Testis (tissue), 2 donors: ENCODE data around the gene RANBP3.
A peak's percentile ranks its signal among the peaks of the same experiment; 100 is the strongest.

Source experiments
- CTCF ChIP-seq, 3 experiments: fragments of 450-650 bp in 2 of 3; fragments of 200-600 bp in 1 of 3; sonication (generic) in 1 of 3; IDR thresholded peaks; one replicate each; pipeline ENCODE4 v1.5.1; 2016 to 2019; ENCODE audit warnings: antibody characterized with exemption in 3 of 3, mild to moderate bottlenecking in 2 of 3, moderate library complexity in 1 of 3
- POLR2A ChIP-seq: fragments of 450-650 bp; IDR thresholded peaks from one replicate; pipeline ENCODE4 v1.6.1; 2017; ENCODE audit warnings: antibody characterized with exemption, mild to moderate bottlenecking, moderate library complexity

GRCh38 chr19:5967994-5968430, 9.9 kb downstream of the RANBP3 start:
- peak; percentile 82 to 93 (median 86) for TF ChIP-seq CTCF (IDR thresholded peaks at IDR 0.05)
- TF ChIP-seq POLR2A: no peak
